WERI-Rb-1 (cell line): ENCODE measurements around the gene SLC2A9.

Source experiments
- DNase-seq: peaks from one replicate; pipeline ENCODE4 v3.0.0-alpha.2; 2020
- H3K27ac ChIP-seq: fragments of 250-450 bp; sonication (Bioruptor Pico); 2 replicates; pipeline ENCODE4 v1.5.1; 2020; ENCODE audit warnings: mild to moderate bottlenecking, moderate library complexity
- H3K27me3 ChIP-seq: fragments of 250-450 bp; sonication (Bioruptor Pico); 2 replicates; pipeline ENCODE4 v1.5.1; 2021; ENCODE audit warnings: mild to moderate bottlenecking, low read depth, moderate library complexity; ENCODE audit not compliant: insufficient read depth, severe bottlenecking
- H3K36me3 ChIP-seq: fragments of 250-450 bp; sonication (Bioruptor Pico); 2 replicates; pipeline ENCODE4 v1.5.1; 2020; ENCODE audit warnings: mild to moderate bottlenecking, moderate library complexity
- H3K4me3 ChIP-seq: 2 replicates; pipeline ENCODE4 v1.5.1; 2011; ENCODE audit warnings: low read depth, mild to moderate bottlenecking, control low read depth, low read length
- H3K9me3 ChIP-seq: fragments of 250-450 bp; sonication (Bioruptor Pico); 2 replicates; pipeline ENCODE4 v1.5.1; 2021; ENCODE audit warnings: mild to moderate bottlenecking, moderate library complexity; ENCODE audit not compliant: severe bottlenecking
- TF ChIP-seq, protein P1 (sequence below): IDR thresholded peaks from 2 replicates; pipeline ENCODE4 v1.5.1; 2011; ENCODE audit warnings: low read depth, mild to moderate bottlenecking, control low read depth, inconsistent platforms, low read length

SLC2A9 gene

DNA sequence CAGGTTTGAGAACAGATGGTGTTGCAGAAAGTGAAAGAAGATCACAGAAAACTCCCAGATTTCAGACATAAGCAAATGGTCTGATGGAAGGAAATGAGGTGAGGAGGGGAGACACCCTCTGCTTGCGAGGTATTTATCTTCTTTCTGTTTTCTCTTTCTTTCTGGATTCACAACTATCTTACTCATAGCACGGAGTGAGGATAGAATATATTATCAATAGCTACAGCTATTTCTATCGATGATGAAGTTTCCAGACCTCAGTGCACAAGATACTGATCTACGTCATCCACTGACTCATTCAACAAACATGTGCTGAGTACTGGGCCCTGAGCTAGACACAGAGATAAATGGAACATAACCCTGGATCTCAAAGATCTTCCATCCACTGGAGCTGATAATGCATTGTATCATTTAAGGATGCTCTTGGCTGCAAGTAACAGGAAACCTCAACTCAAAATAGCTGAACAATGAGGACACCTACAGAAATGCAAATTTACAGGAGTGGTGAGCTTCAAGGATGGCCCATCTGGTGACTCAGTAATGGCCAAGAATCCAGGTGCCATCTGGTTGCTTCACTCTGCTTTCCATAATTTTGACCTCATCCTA is 21.2 kb downstream of the SLC2A9 start:
- no peak overlapping the region for H3K4me3 ChIP-seq

DNA sequence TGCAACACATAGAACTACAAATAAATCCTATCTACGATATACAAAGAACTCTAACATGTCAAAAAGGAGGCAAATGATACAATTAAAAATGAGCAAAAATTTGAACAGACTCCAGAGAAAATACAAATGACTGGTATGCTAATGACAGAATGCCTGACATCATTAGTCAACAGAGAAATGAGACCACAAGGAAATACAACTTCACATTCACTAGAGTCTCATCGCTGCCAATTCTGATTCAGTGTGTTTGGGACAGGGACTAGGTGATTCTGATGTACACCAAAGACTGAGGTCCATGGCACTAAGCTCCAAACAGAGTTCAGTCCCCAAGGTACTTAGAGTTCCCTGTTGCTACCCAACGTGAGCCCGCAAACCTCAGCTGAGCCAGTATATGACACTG is 23.4 kb downstream of the SLC2A9 start:
- no peak overlapping the region for H3K27ac ChIP-seq
- no peaks in the 10 kb centered on the region for H3K36me3 ChIP-seq
- no peaks in the 10 kb centered on the region for H3K9me3 ChIP-seq
- no peak overlapping the region for H3K4me3 ChIP-seq
- TF ChIP-seq, protein P1, sequence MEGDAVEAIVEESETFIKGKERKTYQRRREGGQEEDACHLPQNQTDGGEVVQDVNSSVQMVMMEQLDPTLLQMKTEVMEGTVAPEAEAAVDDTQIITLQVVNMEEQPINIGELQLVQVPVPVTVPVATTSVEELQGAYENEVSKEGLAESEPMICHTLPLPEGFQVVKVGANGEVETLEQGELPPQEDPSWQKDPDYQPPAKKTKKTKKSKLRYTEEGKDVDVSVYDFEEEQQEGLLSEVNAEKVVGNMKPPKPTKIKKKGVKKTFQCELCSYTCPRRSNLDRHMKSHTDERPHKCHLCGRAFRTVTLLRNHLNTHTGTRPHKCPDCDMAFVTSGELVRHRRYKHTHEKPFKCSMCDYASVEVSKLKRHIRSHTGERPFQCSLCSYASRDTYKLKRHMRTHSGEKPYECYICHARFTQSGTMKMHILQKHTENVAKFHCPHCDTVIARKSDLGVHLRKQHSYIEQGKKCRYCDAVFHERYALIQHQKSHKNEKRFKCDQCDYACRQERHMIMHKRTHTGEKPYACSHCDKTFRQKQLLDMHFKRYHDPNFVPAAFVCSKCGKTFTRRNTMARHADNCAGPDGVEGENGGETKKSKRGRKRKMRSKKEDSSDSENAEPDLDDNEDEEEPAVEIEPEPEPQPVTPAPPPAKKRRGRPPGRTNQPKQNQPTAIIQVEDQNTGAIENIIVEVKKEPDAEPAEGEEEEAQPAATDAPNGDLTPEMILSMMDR, result no peak
- no peaks in the 10 kb centered on the region for H3K27me3 ChIP-seq
- DNase-seq, result no peak

More for the DNA sequence above, 21.2 kb downstream of the SLC2A9 start:
- DNase-seq, result no peak
- Histone ChIP-seq H3K9me3 (no peaks in the 10 kb centered on the region), H3K36me3 (no peaks in the 10 kb centered on the region), H3K27me3 (no peaks in the 10 kb centered on the region), H3K27ac (no peak overlapping the region)
- TF ChIP-seq, protein P1, result no peak

DNA sequence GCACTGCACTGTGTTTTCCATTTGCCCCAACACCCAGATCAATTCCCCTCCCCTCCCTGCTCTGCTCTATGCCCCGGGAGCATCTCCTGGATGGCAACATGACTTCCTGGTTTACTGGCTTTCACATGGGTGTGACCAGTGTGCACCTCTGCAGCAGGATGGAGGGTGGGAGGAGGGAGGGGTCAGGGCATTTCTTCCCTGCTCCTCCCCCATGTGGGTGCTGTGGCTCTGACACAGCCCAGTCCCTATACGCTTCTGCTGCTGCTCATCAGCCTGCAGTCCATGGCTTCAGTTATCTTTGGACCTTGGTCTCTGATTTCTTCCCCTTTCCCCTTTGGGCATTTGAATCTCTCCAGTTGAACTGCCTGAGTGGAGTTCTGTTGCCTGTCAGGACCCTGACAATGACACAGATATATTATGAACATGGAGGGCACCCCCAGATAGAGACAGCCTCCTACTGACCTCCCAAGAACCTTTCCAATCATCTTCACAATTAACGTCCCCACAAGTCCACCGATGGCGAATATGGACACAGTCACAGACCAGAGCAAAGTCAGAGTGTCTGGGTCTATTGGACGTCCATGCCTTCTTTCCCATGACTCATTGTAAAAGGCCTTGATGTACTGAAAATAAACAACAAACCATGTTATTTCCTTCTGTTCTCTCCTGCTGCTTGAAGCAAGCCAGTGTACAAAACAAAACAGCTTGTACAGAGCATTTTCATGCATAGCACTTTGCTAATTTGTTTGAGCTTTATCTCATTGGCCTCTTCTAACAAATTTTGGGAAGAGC is 24.8 kb downstream of the SLC2A9 start:
- no peak for DNase-seq
- H3K27ac ChIP-seq, result no peak overlapping the region
- no peaks in the 10 kb centered on the region for H3K9me3 ChIP-seq
- TF ChIP-seq, protein P1, result no peak
- no peaks in the 10 kb centered on the region for H3K27me3 ChIP-seq
- no peak overlapping the region for H3K4me3 ChIP-seq
- H3K36me3 ChIP-seq, result no peaks in the 10 kb centered on the region

DNA sequence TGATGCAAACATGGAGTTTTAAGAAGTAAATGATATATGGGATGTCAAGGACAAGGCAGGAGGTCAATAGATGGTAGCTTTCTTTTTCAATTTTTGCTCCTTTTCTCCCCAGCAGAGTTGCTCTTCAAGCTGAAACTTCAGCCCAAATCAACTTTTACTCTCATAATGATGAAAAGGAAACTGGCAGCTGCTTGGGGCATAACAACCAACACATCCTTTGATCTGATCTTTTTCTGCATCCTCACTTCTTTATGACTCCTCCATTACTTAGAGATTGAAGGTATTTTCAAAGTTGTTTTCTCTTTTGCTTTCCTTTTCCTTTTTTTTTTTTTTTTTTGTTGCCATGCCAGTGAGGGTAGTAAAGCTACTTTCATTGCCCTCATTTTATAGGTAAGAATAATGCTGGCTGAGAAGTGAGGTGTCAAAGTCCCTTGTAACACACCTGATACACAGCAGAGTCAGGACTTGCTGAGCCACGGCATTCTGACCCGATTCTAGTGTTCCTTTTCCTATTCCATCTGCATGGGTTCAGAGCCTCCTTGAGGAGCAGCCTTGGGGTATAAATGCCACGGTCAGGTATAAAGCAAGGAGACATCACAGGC is 26.9 kb downstream of the SLC2A9 start:
- DNase-seq, result no peak
- Histone ChIP-seq H3K4me3 (no peak overlapping the region), H3K9me3 (no peaks in the 10 kb centered on the region), H3K27me3 (no peaks in the 10 kb centered on the region), H3K27ac (no peak overlapping the region), H3K36me3 (no peaks in the 10 kb centered on the region)
- TF ChIP-seq, protein P1, result no peak

DNA sequence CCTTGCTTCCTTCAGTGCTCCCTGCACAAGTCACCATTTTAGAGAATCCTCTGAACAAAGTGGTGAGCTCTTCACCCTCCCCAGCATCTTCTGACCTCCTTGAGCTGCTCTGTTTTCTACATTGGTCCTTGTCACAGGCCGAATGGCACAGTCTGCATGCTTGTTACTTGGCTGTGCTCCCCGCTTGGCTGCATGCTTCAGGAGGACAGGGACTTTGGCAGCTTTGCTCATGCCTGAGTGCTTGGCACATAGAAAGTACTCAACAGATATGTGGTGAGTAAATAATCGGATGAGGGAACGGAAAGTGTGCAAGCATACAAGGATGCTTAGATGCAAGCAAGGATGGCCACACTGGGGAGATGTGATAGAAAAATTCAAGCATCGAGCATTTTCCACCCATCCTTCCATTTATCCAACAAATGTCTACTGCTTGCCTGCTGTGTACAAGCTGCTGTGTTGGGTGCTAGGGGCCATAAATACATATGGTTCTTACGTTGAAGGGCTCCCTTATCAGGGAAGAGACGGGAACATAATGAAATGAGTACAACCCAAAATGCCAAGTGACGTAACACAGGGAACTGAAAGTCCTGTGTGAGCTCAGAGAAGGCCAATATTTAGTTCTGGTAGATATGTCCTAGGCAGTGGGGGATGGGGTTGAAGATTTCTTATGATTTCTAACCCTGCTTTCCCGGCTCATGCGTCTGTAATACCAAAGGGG is 31.2 kb downstream of the SLC2A9 start:
- no peaks in the 10 kb centered on the region for H3K9me3 ChIP-seq
- no peaks in the 10 kb centered on the region for H3K36me3 ChIP-seq
- no peak overlapping the region for H3K4me3 ChIP-seq
- DNase-seq, result no peak
- TF ChIP-seq, protein P1, result no peak
- H3K27me3 ChIP-seq, result no peaks in the 10 kb centered on the region
- H3K27ac ChIP-seq, result no peak overlapping the region
